ENCODE results near the gene BACH1.

DNA sequence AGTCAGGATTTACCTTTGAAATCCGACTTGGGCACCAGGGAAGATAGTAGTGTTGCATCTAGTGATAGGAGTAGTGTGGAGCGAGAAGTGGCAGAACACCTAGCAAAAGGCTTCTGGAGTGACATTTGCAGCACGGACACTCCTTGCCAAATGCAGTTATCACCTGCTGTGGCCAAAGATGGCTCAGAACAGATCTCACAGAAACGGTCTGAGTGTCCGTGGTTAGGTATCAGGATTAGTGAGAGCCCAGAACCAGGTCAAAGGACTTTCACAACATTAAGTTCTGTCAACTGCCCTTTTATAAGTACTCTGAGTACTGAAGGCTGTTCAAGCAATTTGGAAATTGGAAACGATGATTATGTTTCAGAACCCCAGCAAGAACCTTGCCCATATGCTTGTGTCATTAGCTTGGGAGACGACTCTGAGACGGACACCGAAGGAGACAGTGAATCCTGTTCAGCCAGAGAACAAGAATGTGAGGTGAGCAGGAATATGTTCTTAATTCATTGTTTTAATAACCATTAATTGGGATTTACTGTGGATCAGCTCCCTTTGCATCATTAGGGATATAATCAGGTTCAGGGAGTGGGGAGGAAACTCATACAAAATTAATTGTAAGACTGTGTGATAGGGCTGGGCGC is 28.3 kb downstream of the BACH1 start:
- TF ChIP-seq YY1 (IDR thresholded peaks at IDR 0.05; ENCODE audit: low read depth) (no peak), MAX (IDR thresholded peaks at IDR 0.05; ENCODE audit: low read depth) (no peak), CTCF (IDR thresholded peaks at IDR 0.05) (no peak), RAD21 (IDR thresholded peaks at IDR 0.05; ENCODE audit: low read length) (no peak), FOXM1 (IDR thresholded peaks at IDR 0.05; ENCODE audit: low read depth) (no peak), EP300 (IDR thresholded peaks at IDR 0.05; ENCODE audit: borderline replicate concordance in 1 of 2, low read depth in 1 of 2, low read length in 1 of 2) (no peak), RFX5 (IDR thresholded peaks at IDR 0.05; ENCODE audit: low read length) (no peak), POLR2AphosphoS5 (IDR thresholded peaks at IDR 0.05; ENCODE audit: low read depth, low read length) (no peak), NRF1 (IDR thresholded peaks at IDR 0.05; ENCODE audit: low read depth, low read length) (no peak), TAF1 (IDR thresholded peaks at IDR 0.05; ENCODE audit: borderline replicate concordance, low read depth, low read length) (no peak)
